Fibroblast of lung (primary cell): ENCODE results near the gene CDCA4. TPM values are rescaled to one million over a fixed set of nuclear protein-coding genes. Genes with fewer than 3 reads are reported as not detected.

Source experiments
- DNase-seq, 2 donors: peaks; one replicate each; pipeline versions ENCODE4 v3.0.0 to v3.0.0-alpha.2; 2010; ENCODE audit warnings: low read depth in 2 of 2
- H2AFZ ChIP-seq: 2 replicates; pipeline ENCODE4 v1.5.1; 2012; ENCODE audit warnings: low read length, control low read depth, inconsistent platforms
- H3K27ac ChIP-seq: 2 replicates; pipeline ENCODE4 v1.5.1; 2011; ENCODE audit warnings: low read length, control low read depth; ENCODE audit not compliant: insufficient read depth
- H3K27me3 ChIP-seq: 2 replicates; pipeline ENCODE4 v1.5.1; 2011; ENCODE audit warnings: mild to moderate bottlenecking, low read length; ENCODE audit not compliant: control insufficient read depth, insufficient read depth
- H3K36me3 ChIP-seq: 2 replicates; pipeline ENCODE4 v1.5.1; 2011; ENCODE audit warnings: low read length; ENCODE audit not compliant: control insufficient read depth, insufficient read depth
- H3K4me1 ChIP-seq: 2 replicates; pipeline ENCODE4 v1.5.1; 2011; ENCODE audit warnings: low read length; ENCODE audit not compliant: control insufficient read depth, insufficient read depth; ENCODE audit errors: extremely low read depth
- H3K4me2 ChIP-seq: 2 replicates; pipeline ENCODE4 v1.5.1; 2011; ENCODE audit warnings: low read length, control low read depth; ENCODE audit not compliant: insufficient read depth; ENCODE audit errors: extremely low read depth
- H3K4me3 ChIP-seq, 4 experiments: fragments of 200-600 bp in 1 of 4; sonication (generic) in 1 of 4; replicated peaks in 1 of 4; 2 replicates each; pipeline ENCODE4 v1.5.1; 2011 to 2016; ENCODE audit warnings: low read length in 4 of 4, low read depth in 3 of 4, mild to moderate bottlenecking in 3 of 4, control low read depth in 2 of 4, inconsistent platforms in 1 of 4, mixed read lengths in 1 of 4; ENCODE audit not compliant: insufficient read depth in 1 of 4; ENCODE audit errors: control extremely low read depth in 1 of 4
- H3K79me2 ChIP-seq: 2 replicates; pipeline ENCODE4 v1.5.1; 2012; ENCODE audit warnings: mild to moderate bottlenecking, low read length, inconsistent platforms; ENCODE audit not compliant: control insufficient read depth, insufficient read depth
- H3K9ac ChIP-seq: 2 replicates; pipeline ENCODE4 v1.5.1; 2011; ENCODE audit warnings: mild to moderate bottlenecking, low read length, control low read depth; ENCODE audit not compliant: insufficient read depth
- H3K9me3 ChIP-seq: 2 replicates; pipeline ENCODE4 v1.5.1; 2012; ENCODE audit warnings: low read depth, low read length; ENCODE audit not compliant: control insufficient read depth, insufficient read depth
- H4K20me1 ChIP-seq: 2 replicates; pipeline ENCODE4 v1.5.1; 2011; ENCODE audit warnings: low read length; ENCODE audit not compliant: control insufficient read depth, insufficient read depth; ENCODE audit errors: extremely low read depth
- CTCF ChIP-seq, 2 donors: IDR thresholded peaks in 1 of 2; conservative IDR thresholded peaks in 1 of 2; 1 replicate in 1 of 2; 2 replicates in 1 of 2; pipeline ENCODE4 v1.5.1; 2011 to 2012; ENCODE audit warnings: low read length in 2 of 2, control low read depth in 1 of 2, inconsistent platforms in 1 of 2, low read depth in 1 of 2, mild to moderate bottlenecking in 1 of 2
- EZH2 ChIP-seq: IDR thresholded peaks from 2 replicates; pipeline ENCODE4 v1.5.1; 2012; ENCODE audit warnings: low read length, control low read depth, mild to moderate bottlenecking; ENCODE audit errors: missing control alignments
- polyA plus RNA-seq, 2 donors: library from polyadenylated mRNA; depleted of rRNA in 1 of 2; stranded (reverse) in 1 of 2; unstranded in 1 of 2; fragments of >200 nt; gene quantifications; 2 replicates each; pipeline ENCODE4 v1.2.1, GENCODE V29; 2011 to 2012; ENCODE audit warnings: missing spikeins in 1 of 2
- total RNA-seq: library from RNA; depleted of rRNA; stranded (reverse); fragments of >200 nt; gene quantifications from 2 replicates; pipeline ENCODE4 v1.2.1, GENCODE V29; 2014

CDCA4 gene
- total and polyA plus RNA-seq, 2 donors (not counting 1 experiment from before 2014, with no cell fraction given) = 7.9 to 8.0 TPM

- no peak overlapping the region for H3K4me2 ChIP-seq
- H3K4me1 ChIP-seq = no peaks in the 10 kb centered on the region
- H3K36me3 ChIP-seq = peaks cover 15% of the 10 kb centered on the region
- H3K27ac ChIP-seq = no peak overlapping the region
- H3K4me3 ChIP-seq = no peak overlapping the region
- H3K27me3 ChIP-seq = no peaks in the 10 kb centered on the region
- no peaks in the 10 kb centered on the region for H3K9me3 ChIP-seq
- H3K9ac ChIP-seq = no peak overlapping the region
- no peak for DNase-seq
- no peaks in the 10 kb centered on the region for H4K20me1 ChIP-seq
- peaks cover 71% of the 10 kb centered on the region for H3K79me2 ChIP-seq
- no peak for TF ChIP-seq EZH2
- TF ChIP-seq CTCF (conservative IDR thresholded peaks at IDR 0.05 in 1 of 2, IDR thresholded peaks at IDR 0.05 in 1 of 2; ENCODE audit: low read depth in 1 of 2, low read length in 2 of 2) = no peak
- no peak overlapping the region for H2AFZ ChIP-seq
These were observed 9.4 kb downstream of the CDCA4 start for GRCh38 chr14:105011312-105011990.

GRCh38 chr14:105010891-105011291 lies 10.0 kb downstream of the CDCA4 start:
- H3K27me3 ChIP-seq = no peaks in the 10 kb centered on the region
- H3K9ac ChIP-seq = no peak overlapping the region
- no peaks in the 10 kb centered on the region for H4K20me1 ChIP-seq
- H3K4me3 ChIP-seq = no peak overlapping the region
- peaks cover 65% of the 10 kb centered on the region for H3K79me2 ChIP-seq
- peaks cover 16% of the 10 kb centered on the region for H3K36me3 ChIP-seq
- H3K9me3 ChIP-seq = no peaks in the 10 kb centered on the region
- H3K4me1 ChIP-seq = no peaks in the 10 kb centered on the region
- no peak overlapping the region for H3K4me2 ChIP-seq
- H3K27ac ChIP-seq = no peak overlapping the region
- no peak overlapping the region for H2AFZ ChIP-seq
- no peak for DNase-seq
- no peak for TF ChIP-seq EZH2
- no peak for TF ChIP-seq CTCF (conservative IDR thresholded peaks at IDR 0.05 in 1 of 2, IDR thresholded peaks at IDR 0.05 in 1 of 2; ENCODE audit: low read depth in 1 of 2, low read length in 2 of 2)

GRCh38 chr14:105010106-105010505 lies 10.8 kb downstream of the CDCA4 start:
- H3K36me3 ChIP-seq = peaks cover 15% of the 10 kb centered on the region
- H3K27ac ChIP-seq = no peak overlapping the region
- H3K4me2 ChIP-seq = no peak overlapping the region
- peaks cover 57% of the 10 kb centered on the region for H3K79me2 ChIP-seq
- H3K4me3 ChIP-seq = no peak overlapping the region
- H3K27me3 ChIP-seq = no peaks in the 10 kb centered on the region
- H3K9me3 ChIP-seq = no peaks in the 10 kb centered on the region
- H3K4me1 ChIP-seq = no peaks in the 10 kb centered on the region
- H3K9ac ChIP-seq = no peak overlapping the region
- H2AFZ ChIP-seq = no peak overlapping the region
- no peaks in the 10 kb centered on the region for H4K20me1 ChIP-seq
- TF ChIP-seq EZH2 (no peak), CTCF (conservative IDR thresholded peaks at IDR 0.05 in 1 of 2, IDR thresholded peaks at IDR 0.05 in 1 of 2; ENCODE audit: low read depth in 1 of 2, low read length in 2 of 2) (no peak)
- DNase-seq = no peak
